LNCaP clone FGC (cell line): ENCODE results near the gene SMG6.

Experiments used
- DNase-seq: peaks from one replicate; pipeline ENCODE4 v3.0.0-alpha.2; 2011; ENCODE audit warnings: low read depth
- H3K4me3 ChIP-seq: 2 replicates; pipeline ENCODE4 v1.5.1; 2011; ENCODE audit warnings: mild to moderate bottlenecking, low read depth, low read length, control low read depth
- TF ChIP-seq, protein P1 (sequence below): IDR thresholded peaks from 2 replicates; pipeline ENCODE4 v1.5.1; 2012; ENCODE audit warnings: mild to moderate bottlenecking; ENCODE audit not compliant: control insufficient read depth, insufficient read depth; ENCODE audit errors: extremely low read depth

SMG6 gene

DNA sequence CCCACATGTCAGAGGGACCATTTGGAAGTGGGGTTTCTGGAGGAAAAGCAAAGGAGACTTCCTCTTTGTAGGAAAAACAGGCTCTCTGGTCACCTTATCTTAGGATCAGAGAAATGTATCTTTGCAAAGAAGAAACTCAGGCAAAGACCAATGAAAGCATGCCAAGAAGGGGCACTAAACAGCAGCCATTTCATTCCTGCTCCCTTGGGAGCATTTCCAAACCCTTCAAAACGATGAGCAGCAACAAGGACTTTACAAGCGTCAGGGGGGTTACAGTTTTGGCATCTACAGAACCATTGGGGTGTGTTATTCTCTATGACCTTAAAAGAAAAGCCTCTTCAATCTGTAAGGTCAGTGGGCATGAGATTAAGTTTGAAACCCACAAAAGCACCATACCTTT lies 122.8 kb downstream of the SMG6 start:
- no peak overlapping the region for H3K4me3 ChIP-seq
- TF ChIP-seq, protein P1, sequence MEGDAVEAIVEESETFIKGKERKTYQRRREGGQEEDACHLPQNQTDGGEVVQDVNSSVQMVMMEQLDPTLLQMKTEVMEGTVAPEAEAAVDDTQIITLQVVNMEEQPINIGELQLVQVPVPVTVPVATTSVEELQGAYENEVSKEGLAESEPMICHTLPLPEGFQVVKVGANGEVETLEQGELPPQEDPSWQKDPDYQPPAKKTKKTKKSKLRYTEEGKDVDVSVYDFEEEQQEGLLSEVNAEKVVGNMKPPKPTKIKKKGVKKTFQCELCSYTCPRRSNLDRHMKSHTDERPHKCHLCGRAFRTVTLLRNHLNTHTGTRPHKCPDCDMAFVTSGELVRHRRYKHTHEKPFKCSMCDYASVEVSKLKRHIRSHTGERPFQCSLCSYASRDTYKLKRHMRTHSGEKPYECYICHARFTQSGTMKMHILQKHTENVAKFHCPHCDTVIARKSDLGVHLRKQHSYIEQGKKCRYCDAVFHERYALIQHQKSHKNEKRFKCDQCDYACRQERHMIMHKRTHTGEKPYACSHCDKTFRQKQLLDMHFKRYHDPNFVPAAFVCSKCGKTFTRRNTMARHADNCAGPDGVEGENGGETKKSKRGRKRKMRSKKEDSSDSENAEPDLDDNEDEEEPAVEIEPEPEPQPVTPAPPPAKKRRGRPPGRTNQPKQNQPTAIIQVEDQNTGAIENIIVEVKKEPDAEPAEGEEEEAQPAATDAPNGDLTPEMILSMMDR = no peak
- no peak for DNase-seq

DNA sequence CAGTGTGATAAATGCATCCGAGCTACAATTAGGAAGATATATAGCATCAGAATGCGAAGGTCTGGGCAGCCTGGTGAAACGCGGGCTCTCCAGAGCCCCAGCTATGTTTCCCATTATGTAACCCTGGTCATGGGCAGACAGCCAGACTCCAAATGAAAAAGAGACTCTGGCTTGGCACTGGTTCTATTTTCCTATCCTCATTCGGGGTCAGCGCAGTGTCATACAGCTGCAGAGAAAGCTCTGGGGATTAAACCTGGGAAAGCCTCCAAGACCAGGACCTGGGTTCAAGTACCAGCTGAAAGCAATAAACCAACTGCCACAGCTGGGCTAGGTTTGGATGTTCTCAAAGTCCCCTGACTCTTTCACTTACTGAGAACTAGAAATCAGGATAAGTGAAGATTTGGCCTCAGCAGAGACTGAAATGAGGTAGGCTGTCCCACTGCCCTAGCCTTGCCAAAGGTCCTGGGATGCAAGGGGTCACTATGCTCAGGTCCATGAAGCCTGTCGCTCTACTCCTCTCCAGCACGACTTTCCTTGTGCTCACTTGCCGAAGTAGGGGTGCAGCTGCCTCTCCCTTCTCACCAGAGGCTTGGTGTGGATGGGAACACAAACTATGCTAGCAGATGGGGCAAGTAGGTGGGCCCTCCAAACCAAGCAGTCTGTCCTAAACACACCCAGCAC lies 123.8 kb downstream of the SMG6 start:
- DNase-seq = no peak
- TF ChIP-seq, protein P1 = no peak
- H3K4me3 ChIP-seq = no peak overlapping the region

DNA sequence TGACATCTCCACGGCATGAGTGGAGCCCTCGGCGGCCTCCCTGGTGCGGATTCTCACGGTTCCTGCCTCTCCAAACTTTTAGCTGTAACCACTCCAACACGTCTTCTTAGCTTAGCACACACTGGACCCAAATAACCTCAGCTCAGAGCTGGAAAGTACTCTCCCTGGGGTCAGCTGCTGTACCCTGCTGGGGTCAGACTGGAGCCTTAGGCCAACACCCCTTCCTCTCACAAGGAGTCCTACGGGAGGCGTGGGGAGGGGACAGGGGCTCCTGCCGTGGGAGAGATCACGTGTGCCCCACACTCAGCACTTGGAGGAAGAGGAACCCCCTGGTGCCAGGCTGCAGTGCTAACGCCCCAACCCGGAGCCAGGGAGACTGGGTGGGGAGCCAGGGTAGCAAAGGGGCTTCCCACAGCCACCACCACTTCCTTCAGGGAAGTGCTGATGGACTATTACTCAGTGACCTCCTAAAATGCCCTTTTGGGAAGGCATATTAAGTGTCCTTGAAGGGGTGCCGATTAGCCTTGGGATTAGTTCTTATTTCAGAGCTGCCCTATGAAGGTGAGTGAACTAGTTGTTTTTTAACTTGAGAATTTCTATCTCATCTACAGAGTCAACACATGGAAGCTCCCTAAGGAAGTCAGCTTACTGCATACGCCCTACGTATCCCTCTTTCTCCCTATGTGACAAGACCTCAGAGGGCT lies 124.6 kb downstream of the SMG6 start:
- no peak for DNase-seq
- H3K4me3 ChIP-seq = no peak overlapping the region
- TF ChIP-seq, protein P1 = no peak

- TF ChIP-seq, protein P1 = no peak
- no peak for DNase-seq
- no peak overlapping the region for H3K4me3 ChIP-seq
Observed at GRCh38 chr17:2177235-2177811, 126.3 kb downstream of the SMG6 start.

DNA sequence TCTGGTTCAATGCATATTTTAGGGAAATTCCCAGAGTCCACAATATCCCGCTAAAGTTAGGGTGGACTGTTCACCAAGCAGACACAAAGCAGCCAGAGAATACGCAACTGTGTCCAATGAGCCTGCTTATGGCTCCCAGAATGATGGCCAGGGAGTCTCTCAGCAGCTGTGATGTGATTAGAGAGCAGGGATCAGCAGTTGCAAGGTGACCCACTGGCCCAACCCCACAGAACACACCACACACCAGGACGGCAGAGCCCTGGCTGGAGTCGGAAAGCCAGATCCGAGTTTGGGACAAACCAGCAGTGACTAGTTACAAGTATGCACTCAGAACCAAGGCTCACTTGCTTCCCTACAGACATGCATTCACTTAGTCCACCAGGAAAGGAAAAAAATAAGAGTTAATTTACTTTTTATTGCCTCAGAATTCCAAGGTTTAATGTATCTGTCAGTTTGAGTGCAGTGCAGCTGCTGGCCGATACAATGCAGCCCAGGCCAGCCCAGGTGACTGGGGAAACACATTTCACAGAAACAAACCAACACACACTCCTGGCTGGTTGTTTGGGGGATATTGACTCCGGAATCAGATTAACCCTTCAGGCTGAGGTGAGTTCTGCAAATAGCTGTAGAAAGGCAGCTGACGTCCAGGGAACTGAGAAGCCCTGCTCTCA lies 127.0 kb downstream of the SMG6 start:
- H3K4me3 ChIP-seq = no peak overlapping the region
- TF ChIP-seq, protein P1 = no peak
- no peak for DNase-seq

DNA sequence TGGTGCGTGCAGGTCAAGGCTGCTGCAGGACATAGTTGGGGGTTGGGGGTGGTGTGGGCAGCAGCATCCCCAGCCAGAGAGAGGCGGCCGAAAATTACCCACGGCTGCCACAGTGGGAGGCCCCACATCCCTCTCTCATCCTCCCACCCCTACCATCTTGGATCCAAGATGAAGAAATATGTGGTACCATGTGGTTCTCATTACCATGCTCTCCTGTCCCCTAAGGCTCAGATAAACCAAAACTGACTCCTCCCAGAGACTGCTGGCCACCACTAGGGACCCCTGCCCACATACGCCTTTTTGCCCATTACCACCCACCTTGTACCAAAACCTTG lies 128.3 kb downstream of the SMG6 start:
- H3K4me3 ChIP-seq = 0 out of 2 replicates have a peak overlapping the region, but pooled peaks have one; percentile 1
- TF ChIP-seq, protein P1 = no peak
- no peak for DNase-seq
